Measurements from ENCODE around the gene DNA2.
A peak's percentile ranks its signal among the peaks of the same experiment; 100 is the strongest.
"Not testable (repeated sequence)": the region's sequence is repeated elsewhere in the genome, so short reads cannot be mapped to it uniquely, and the experiment has no call there.

Gene DNA2

GRCh38 chr10:68462536-68462935 is 9.2 kb downstream of the DNA2 start:
- no peak overlapping the region for H3K4me3 ChIP-seq (ENCODE audit: insufficient read depth in 1 of 2, low read depth in 1 of 2, low read length in 2 of 2)
- H3K4me1 ChIP-seq (ENCODE audit: control insufficient read depth, insufficient read depth, low read depth, low read length), result no peaks in the 10 kb centered on the region
- no peak overlapping the region for H3K14ac ChIP-seq (ENCODE audit: low read length in 2 of 2)
- no peak overlapping the region for H3K4ac ChIP-seq (ENCODE audit: low read depth in 1 of 2, low read length in 2 of 2)
- no peak overlapping the region for H4K91ac ChIP-seq (ENCODE audit: low read length)
- no peak overlapping the region for H2AFZ ChIP-seq (ENCODE audit: low read depth, low read length)
- H2BK15ac ChIP-seq (ENCODE audit: low read depth, poor library complexity, severe bottlenecking), result no peak overlapping the region
- no peak overlapping the region for H3K18ac ChIP-seq (ENCODE audit: low read depth in 1 of 2, low read length in 2 of 2)
- H3K4me2 ChIP-seq (ENCODE audit: low read length, poor library complexity, severe bottlenecking), result no peak overlapping the region
- H4K8ac ChIP-seq (ENCODE audit: low read length), result no peak overlapping the region
- no peak overlapping the region for H3K9ac ChIP-seq (ENCODE audit: low read length)
- no peak overlapping the region for H2BK5ac ChIP-seq (ENCODE audit: low read depth, low read length, poor library complexity, severe bottlenecking)
- no peaks in the 10 kb centered on the region for H3K9me3 ChIP-seq (ENCODE audit: control insufficient read depth, low read length)
- DNase-seq, result no peak
- no peak overlapping the region for H2AK5ac ChIP-seq (ENCODE audit: low read length, severe bottlenecking)
- no CpG with 5 or more reads among the region's 2 CpGs for WGBS
- H2BK12ac ChIP-seq (ENCODE audit: low read length in 2 of 2), result no peak overlapping the region
- H3K23ac ChIP-seq (ENCODE audit: low read length in 2 of 2), result no peak overlapping the region
- H3K27ac ChIP-seq (ENCODE audit: low read length, poor library complexity, severe bottlenecking), result no peak overlapping the region
- H3K27me3 ChIP-seq (ENCODE audit: control insufficient read depth in 1 of 2, insufficient read depth in 1 of 2, low read length in 2 of 2), result no peaks in the 10 kb centered on the region
- H3K36me3 ChIP-seq (ENCODE audit: control insufficient read depth in 1 of 2, insufficient read depth in 2 of 2, low read depth in 1 of 2, low read length in 2 of 2), result peaks cover 8 to 21% of the 10 kb centered on the region in 2 experiments
- H2BK120ac ChIP-seq (ENCODE audit: low read depth, low read length), result no peak overlapping the region
- H3K79me1 ChIP-seq (replicated peaks; ENCODE audit: low read length, poor library complexity, severe bottlenecking), result peaks cover 6% of the 10 kb centered on the region

- no peak for DNase-seq
- H2AFZ ChIP-seq (ENCODE audit: low read depth, low read length), result no peak overlapping the region
- H3K79me1 ChIP-seq (replicated peaks; ENCODE audit: low read length, poor library complexity, severe bottlenecking), result peaks cover 7% of the 10 kb centered on the region
- no peak overlapping the region for H2BK12ac ChIP-seq (ENCODE audit: low read length in 2 of 2)
- H3K9me3 ChIP-seq (ENCODE audit: control insufficient read depth, low read length), result no peaks in the 10 kb centered on the region
- no peak overlapping the region for H4K91ac ChIP-seq (ENCODE audit: low read length)
- H3K27me3 ChIP-seq (ENCODE audit: control insufficient read depth in 1 of 2, insufficient read depth in 1 of 2, low read length in 2 of 2), result no peaks in the 10 kb centered on the region
- H2BK120ac ChIP-seq (ENCODE audit: low read depth, low read length), result no peak overlapping the region
- H3K4me1 ChIP-seq (ENCODE audit: control insufficient read depth, insufficient read depth, low read depth, low read length), result no peaks in the 10 kb centered on the region
- WGBS, result 86% methylated on average over 1 of the region's 3 CpGs
- no peak overlapping the region for H3K27ac ChIP-seq (ENCODE audit: low read length, poor library complexity, severe bottlenecking)
- H2BK5ac ChIP-seq (ENCODE audit: low read depth, low read length, poor library complexity, severe bottlenecking), result no peak overlapping the region
- no peak overlapping the region for H3K14ac ChIP-seq (ENCODE audit: low read length in 2 of 2)
- H3K23ac ChIP-seq (ENCODE audit: low read length in 2 of 2), result no peak overlapping the region
- no peak overlapping the region for H3K18ac ChIP-seq (ENCODE audit: low read depth in 1 of 2, low read length in 2 of 2)
- no peak overlapping the region for H3K4ac ChIP-seq (ENCODE audit: low read depth in 1 of 2, low read length in 2 of 2)
- H3K4me2 ChIP-seq (ENCODE audit: low read length, poor library complexity, severe bottlenecking), result no peak overlapping the region
- no peak overlapping the region for H3K9ac ChIP-seq (ENCODE audit: low read length)
- no peak overlapping the region for H2AK5ac ChIP-seq (ENCODE audit: low read length, severe bottlenecking)
- no peak overlapping the region for H4K8ac ChIP-seq (ENCODE audit: low read length)
- H3K4me3 ChIP-seq (ENCODE audit: insufficient read depth in 1 of 2, low read depth in 1 of 2, low read length in 2 of 2), result no peak overlapping the region
- H3K36me3 ChIP-seq (ENCODE audit: control insufficient read depth in 1 of 2, insufficient read depth in 2 of 2, low read depth in 1 of 2, low read length in 2 of 2), result peaks cover 10 to 20% of the 10 kb centered on the region in 2 experiments
- no peak overlapping the region for H2BK15ac ChIP-seq (ENCODE audit: low read depth, poor library complexity, severe bottlenecking)
These were observed 10.7 kb downstream of the DNA2 start for GRCh38 chr10:68461032-68461431.

GRCh38 chr10:68449698-68450097 is 22.1 kb downstream of the DNA2 start:
- H3K27me3 ChIP-seq (ENCODE audit: control insufficient read depth in 1 of 2, insufficient read depth in 1 of 2, low read length in 2 of 2); H3K4me3 ChIP-seq (ENCODE audit: insufficient read depth in 1 of 2, low read depth in 1 of 2, low read length in 2 of 2); H2AK5ac ChIP-seq (ENCODE audit: low read length, severe bottlenecking); H3K18ac ChIP-seq (ENCODE audit: low read depth in 1 of 2, low read length in 2 of 2); H3K9me3 ChIP-seq (ENCODE audit: control insufficient read depth, low read length); H2BK120ac ChIP-seq (ENCODE audit: low read depth, low read length); H2BK15ac ChIP-seq (ENCODE audit: low read depth, poor library complexity, severe bottlenecking); H2BK12ac ChIP-seq (ENCODE audit: low read length in 2 of 2); H3K4ac ChIP-seq (ENCODE audit: low read depth in 1 of 2, low read length in 2 of 2); H3K4me2 ChIP-seq (ENCODE audit: low read length, poor library complexity, severe bottlenecking); H4K91ac ChIP-seq (ENCODE audit: low read length); H3K9ac ChIP-seq (ENCODE audit: low read length); H2BK5ac ChIP-seq (ENCODE audit: low read depth, low read length, poor library complexity, severe bottlenecking); H2AFZ ChIP-seq (ENCODE audit: low read depth, low read length); H3K14ac ChIP-seq (ENCODE audit: low read length in 2 of 2); H4K8ac ChIP-seq (ENCODE audit: low read length); H3K4me1 ChIP-seq (ENCODE audit: control insufficient read depth, insufficient read depth, low read depth, low read length); H3K27ac ChIP-seq (ENCODE audit: low read length, poor library complexity, severe bottlenecking); H3K23ac ChIP-seq (ENCODE audit: low read length in 2 of 2); H3K79me1 ChIP-seq (replicated peaks; ENCODE audit: low read length, poor library complexity, severe bottlenecking): not testable (repeated sequence)
- peaks cover 0 to 15% of the 10 kb centered on the region in 2 experiments for H3K36me3 ChIP-seq (ENCODE audit: control insufficient read depth in 1 of 2, insufficient read depth in 2 of 2, low read depth in 1 of 2, low read length in 2 of 2)
- DNase-seq, result peak; percentile 34
- WGBS, result 78% methylated on average over 7 of the region's 7 CpGs

DNA sequence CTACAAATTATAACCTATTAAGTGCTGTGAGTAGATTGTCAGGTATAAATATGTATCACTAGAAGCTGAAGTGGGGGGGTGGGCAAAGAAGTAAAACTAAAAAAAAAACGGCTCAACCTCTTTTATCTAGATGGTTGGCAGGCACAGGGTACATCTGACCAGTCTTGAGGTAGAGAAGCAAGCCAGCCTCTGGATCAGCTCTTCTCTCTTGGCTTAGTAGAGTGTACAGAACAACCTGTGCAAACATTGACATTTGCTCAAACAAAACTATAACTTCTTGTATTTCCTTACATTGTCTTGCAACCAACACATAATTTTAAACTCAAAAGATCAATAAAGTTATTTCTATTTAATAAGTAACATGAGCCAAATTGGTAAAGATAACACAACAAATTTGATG is 25.6 kb downstream of the DNA2 start:
- no peak overlapping the region for H4K8ac ChIP-seq (ENCODE audit: low read length)
- no peak overlapping the region for H2BK15ac ChIP-seq (ENCODE audit: low read depth, poor library complexity, severe bottlenecking)
- DNase-seq, result no peak
- H3K36me3 ChIP-seq (ENCODE audit: control insufficient read depth in 1 of 2, insufficient read depth in 2 of 2, low read depth in 1 of 2, low read length in 2 of 2), result peaks cover 0 to 4% of the 10 kb centered on the region in 2 experiments
- no peaks in the 10 kb centered on the region for H3K9me3 ChIP-seq (ENCODE audit: control insufficient read depth, low read length)
- WGBS, result 77% methylated on average over 1 of the region's 1 CpG
- no peak overlapping the region for H3K23ac ChIP-seq (ENCODE audit: low read length in 2 of 2)
- H3K4me3 ChIP-seq (ENCODE audit: insufficient read depth in 1 of 2, low read depth in 1 of 2, low read length in 2 of 2), result no peak overlapping the region
- no peak overlapping the region for H3K14ac ChIP-seq (ENCODE audit: low read length in 2 of 2)
- H2BK12ac ChIP-seq (ENCODE audit: low read length in 2 of 2), result no peak overlapping the region
- no peak overlapping the region for H2BK5ac ChIP-seq (ENCODE audit: low read depth, low read length, poor library complexity, severe bottlenecking)
- H3K4ac ChIP-seq (ENCODE audit: low read depth in 1 of 2, low read length in 2 of 2), result no peak overlapping the region
- no peak overlapping the region for H3K18ac ChIP-seq (ENCODE audit: low read depth in 1 of 2, low read length in 2 of 2)
- no peak overlapping the region for H2BK120ac ChIP-seq (ENCODE audit: low read depth, low read length)
- no peaks in the 10 kb centered on the region for H3K27me3 ChIP-seq (ENCODE audit: control insufficient read depth in 1 of 2, insufficient read depth in 1 of 2, low read length in 2 of 2)
- no peaks in the 10 kb centered on the region for H3K79me1 ChIP-seq (replicated peaks; ENCODE audit: low read length, poor library complexity, severe bottlenecking)
- no peak overlapping the region for H3K4me2 ChIP-seq (ENCODE audit: low read length, poor library complexity, severe bottlenecking)
- no peak overlapping the region for H3K9ac ChIP-seq (ENCODE audit: low read length)
- no peak overlapping the region for H2AK5ac ChIP-seq (ENCODE audit: low read length, severe bottlenecking)
- H2AFZ ChIP-seq (ENCODE audit: low read depth, low read length), result no peak overlapping the region
- H4K91ac ChIP-seq (ENCODE audit: low read length), result no peak overlapping the region
- no peak overlapping the region for H3K27ac ChIP-seq (ENCODE audit: low read length, poor library complexity, severe bottlenecking)
- no peaks in the 10 kb centered on the region for H3K4me1 ChIP-seq (ENCODE audit: control insufficient read depth, insufficient read depth, low read depth, low read length)
